Ishikawa (cell line): ENCODE results near the gene LDB3.

Experiments used
- RAD21 ChIP-seq: IDR thresholded peaks from 2 replicates; pipeline ENCODE4 v1.6.1; 2012; ENCODE audit warnings: low read depth
- TAF1 ChIP-seq: IDR thresholded peaks from 2 replicates; pipeline ENCODE4 v1.6.1; 2012; ENCODE audit warnings: low read depth, mild to moderate bottlenecking
- USF1 ChIP-seq: IDR thresholded peaks from 2 replicates; pipeline ENCODE4 v1.6.1; 2012

GRCh38 chr10:86678999-86679792 lies 10.9 kb downstream of the LDB3 start:
- no peak for TF ChIP-seq RAD21
- no peak for TF ChIP-seq USF1
- no peak for TF ChIP-seq TAF1
